Trophoblast cell (in vitro differentiated cells and primary cell): ENCODE data around the gene ERFL.

ENCODE experiments used
- DNase-seq, 2 donors: peaks; one replicate each; pipeline ENCODE4 v3.0.0-alpha.2; 2016
- H2AFZ ChIP-seq: 2 replicates; pipeline ENCODE4 v1.6.1; 2013; ENCODE audit warnings: low read length, moderate library complexity, mild to moderate bottlenecking; ENCODE audit not compliant: insufficient read depth, poor library complexity
- H2AK5ac ChIP-seq: 2 replicates; pipeline ENCODE4 v1.6.1; 2013; ENCODE audit warnings: mild to moderate bottlenecking, low read length
- H2BK120ac ChIP-seq: 2 replicates; pipeline ENCODE4 v1.6.1; 2013; ENCODE audit warnings: low read length, mild to moderate bottlenecking, moderate library complexity; ENCODE audit not compliant: insufficient read depth, poor library complexity
- H2BK12ac ChIP-seq: 2 replicates; pipeline ENCODE4 v1.6.1; 2013; ENCODE audit warnings: mild to moderate bottlenecking, low read length, moderate library complexity
- H2BK5ac ChIP-seq: 2 replicates; pipeline ENCODE4 v1.6.1; 2013; ENCODE audit warnings: low read length, low read depth, moderate library complexity, mild to moderate bottlenecking; ENCODE audit not compliant: poor library complexity
- H3K14ac ChIP-seq: 2 replicates; pipeline ENCODE4 v1.6.1; 2013; ENCODE audit warnings: mild to moderate bottlenecking, low read length
- H3K18ac ChIP-seq: 2 replicates; pipeline ENCODE4 v1.6.1; 2013; ENCODE audit warnings: mild to moderate bottlenecking, low read length
- H3K23ac ChIP-seq: 2 replicates; pipeline ENCODE4 v1.6.1; 2013; ENCODE audit warnings: low read length
- H3K27ac ChIP-seq: 2 replicates; pipeline ENCODE4 v1.5.1; 2013; ENCODE audit warnings: low read depth, mild to moderate bottlenecking, inconsistent platforms, low read length, moderate library complexity
- H3K27me3 ChIP-seq: 2 replicates; pipeline ENCODE4 v1.6.1; 2013; ENCODE audit warnings: inconsistent platforms, mild to moderate bottlenecking, low read length, moderate library complexity; ENCODE audit not compliant: insufficient read depth
- H3K36me3 ChIP-seq, 2 experiments: 1 replicate in 1 of 2; 2 replicates in 1 of 2; pipeline ENCODE4 v1.6.1; 2013; ENCODE audit warnings: low read length in 2 of 2, mild to moderate bottlenecking in 2 of 2, moderate library complexity in 1 of 2; ENCODE audit not compliant: insufficient read depth in 2 of 2, control insufficient read depth in 1 of 2
- H3K4ac ChIP-seq: 2 replicates; pipeline ENCODE4 v1.6.1; 2013; ENCODE audit warnings: low read depth, mild to moderate bottlenecking, low read length, moderate library complexity
- H3K4me1 ChIP-seq, 2 experiments: 1 replicate in 1 of 2; 2 replicates in 1 of 2; pipeline ENCODE4 v1.6.1; 2013; ENCODE audit warnings: low read length in 2 of 2, mild to moderate bottlenecking in 2 of 2, moderate library complexity in 1 of 2; ENCODE audit not compliant: insufficient read depth in 2 of 2, control insufficient read depth in 1 of 2
- H3K4me2 ChIP-seq: 2 replicates; pipeline ENCODE4 v1.6.1; 2013; ENCODE audit warnings: inconsistent platforms, mild to moderate bottlenecking, low read length, moderate library complexity
- H3K4me3 ChIP-seq: 2 replicates; pipeline ENCODE4 v1.5.1; 2013; ENCODE audit warnings: mild to moderate bottlenecking, low read depth, low read length, inconsistent platforms
- H3K79me1 ChIP-seq: one replicate; pipeline ENCODE4 v1.6.1; 2013; ENCODE audit warnings: low read length
- H3K79me2 ChIP-seq: 2 replicates; pipeline ENCODE4 v1.6.1; 2013; ENCODE audit warnings: low read length, mild to moderate bottlenecking; ENCODE audit not compliant: control insufficient read depth, insufficient read depth, poor library complexity
- H3K9ac ChIP-seq: 2 replicates; pipeline ENCODE4 v1.6.1; 2013; ENCODE audit warnings: mild to moderate bottlenecking, low read length
- H3K9me3 ChIP-seq: 2 replicates; pipeline ENCODE4 v1.6.1; 2013; ENCODE audit warnings: low read depth, mild to moderate bottlenecking, control low read depth, inconsistent platforms, low read length; ENCODE audit not compliant: insufficient read depth
- H4K12ac ChIP-seq: 2 replicates; pipeline ENCODE4 v1.6.1; 2013; ENCODE audit warnings: low read depth, mild to moderate bottlenecking, low read length, moderate library complexity
- H4K8ac ChIP-seq: 2 replicates; pipeline ENCODE4 v1.6.1; 2013; ENCODE audit warnings: low read depth, mild to moderate bottlenecking, low read length, moderate library complexity
- H4K91ac ChIP-seq: one replicate; pipeline ENCODE4 v1.6.1; 2013; ENCODE audit warnings: low read depth, mild to moderate bottlenecking, low read length, moderate library complexity
- WGBS: extraction: QIAGEN DNeasy Blood & Tissue Kit; methylation state at CpG from one replicate; pipeline ENCODE4 v1.1.7; 2013; ENCODE audit warnings: missing lambda C conversion rate; ENCODE audit not compliant: insufficient read length, insufficient coverage; ENCODE audit errors: extremely low coverage; 5-methylcytosine and 5-hydroxymethylcytosine counted together

ERFL gene

DNA sequence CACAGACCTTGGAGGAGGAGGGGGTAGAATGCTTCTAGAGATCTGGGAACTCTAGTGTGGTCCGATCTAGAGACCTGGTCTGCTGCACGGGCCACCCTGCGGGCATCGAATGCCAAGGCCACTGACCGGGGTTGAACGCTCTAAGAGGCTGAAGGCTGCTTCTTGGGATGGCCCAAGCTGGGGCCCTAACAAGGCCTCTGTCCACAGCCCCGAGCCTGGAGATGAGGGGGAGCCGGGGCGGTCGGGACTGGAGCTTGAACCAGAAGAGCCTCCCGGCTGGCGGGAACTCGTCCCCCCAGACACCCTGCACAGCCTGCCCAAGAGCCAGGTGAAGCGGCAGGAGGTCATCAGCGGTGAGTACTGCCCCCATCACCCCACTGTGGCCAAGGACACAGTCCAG, 30.0 kb downstream of the ERFL start:
- H3K9me3 ChIP-seq, result no peaks in the 10 kb centered on the region
- WGBS, result no CpG with 5 or more reads among the region's 15 CpGs
- no peak overlapping the region for H4K8ac ChIP-seq
- no peak overlapping the region for H3K4me2 ChIP-seq
- no peak for DNase-seq
- H3K27ac ChIP-seq, result no peak overlapping the region
- H2BK12ac ChIP-seq, result no peak overlapping the region
- H3K4me1 ChIP-seq, result no peaks in the 10 kb centered on the region
- H3K14ac ChIP-seq, result no peak overlapping the region
- no peak overlapping the region for H3K4me3 ChIP-seq
- no peaks in the 10 kb centered on the region for H3K79me1 ChIP-seq
- no peak overlapping the region for H3K18ac ChIP-seq
- H2AK5ac ChIP-seq, result no peak overlapping the region
- H4K91ac ChIP-seq, result no peak overlapping the region
- H3K36me3 ChIP-seq, result peaks cover 66 to 69% of the 10 kb centered on the region in 2 experiments
- H3K27me3 ChIP-seq, result no peaks in the 10 kb centered on the region
- no peak overlapping the region for H3K9ac ChIP-seq
- no peaks in the 10 kb centered on the region for H3K79me2 ChIP-seq
- H2BK120ac ChIP-seq, result no peak overlapping the region
- H2BK5ac ChIP-seq, result no peak overlapping the region
- H2AFZ ChIP-seq, result no peak overlapping the region
- H3K23ac ChIP-seq, result no peak overlapping the region
- H4K12ac ChIP-seq, result no peak overlapping the region
- H3K4ac ChIP-seq, result no peak overlapping the region

DNA sequence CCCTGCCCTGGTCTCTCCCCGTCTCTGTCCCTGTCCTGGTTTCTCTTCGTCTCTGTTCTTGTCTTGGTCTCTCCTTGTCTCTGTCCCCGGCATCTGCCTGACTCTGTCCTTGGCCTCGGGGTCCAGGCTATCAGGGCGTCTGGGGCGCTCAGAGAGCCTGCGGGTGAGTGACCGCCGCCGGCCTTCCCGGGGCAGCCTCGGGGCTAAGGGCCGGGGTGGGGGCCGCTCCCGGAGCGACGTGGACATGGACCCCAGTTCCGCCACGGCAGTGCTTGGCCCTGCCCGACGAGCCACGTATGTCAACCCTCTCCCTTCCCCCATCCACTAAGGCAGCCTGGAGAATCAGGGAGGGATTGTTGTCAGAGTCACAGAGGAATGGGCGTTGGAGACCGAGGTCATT, 30.4 kb downstream of the ERFL start:
- Histone ChIP-seq H2BK5ac (no peak overlapping the region), H3K4me2 (no peak overlapping the region), H2AK5ac (no peak overlapping the region), H3K79me1 (no peaks in the 10 kb centered on the region), H3K9me3 (no peaks in the 10 kb centered on the region), H3K79me2 (no peaks in the 10 kb centered on the region), H3K4me1 (no peaks in the 10 kb centered on the region), H3K27ac (no peak overlapping the region), H2BK120ac (no peak overlapping the region), H4K91ac (no peak overlapping the region), H2BK12ac (no peak overlapping the region), H4K8ac (no peak overlapping the region), H3K18ac (no peak overlapping the region), H3K4ac (no peak overlapping the region), H3K36me3 (peaks cover 65% of the 10 kb centered on the region in 2 experiments), H3K23ac (no peak overlapping the region), H3K9ac (no peak overlapping the region), H3K14ac (no peak overlapping the region), H3K27me3 (no peaks in the 10 kb centered on the region), H3K4me3 (no peak overlapping the region), H2AFZ (no peak overlapping the region), H4K12ac (no peak overlapping the region)
- no peak for DNase-seq
- no CpG with 5 or more reads among the region's 24 CpGs for WGBS

DNA sequence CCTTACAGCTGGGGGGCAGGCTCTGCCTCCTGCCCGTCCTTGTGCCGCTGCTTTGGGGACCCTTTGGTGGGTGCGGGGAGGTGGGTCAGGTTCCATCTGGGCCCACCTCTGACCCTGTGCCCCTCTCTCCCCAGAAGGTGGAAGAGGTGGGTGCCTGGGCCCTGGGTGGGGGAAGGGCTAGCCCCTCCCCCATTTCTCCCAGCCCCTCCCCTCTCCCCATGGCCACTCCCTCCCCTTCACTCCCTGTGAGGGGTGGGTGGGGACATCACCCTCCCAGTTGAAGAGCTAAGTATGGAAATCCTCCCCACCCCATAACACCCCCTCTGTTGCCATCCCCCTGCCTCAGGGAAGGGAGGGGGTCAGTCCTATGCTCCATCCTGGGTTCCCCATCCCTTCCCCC, 31.1 kb downstream of the ERFL start:
- H3K4me1 ChIP-seq, result no peaks in the 10 kb centered on the region
- H3K36me3 ChIP-seq, result peaks cover 64 to 65% of the 10 kb centered on the region in 2 experiments
- no peak overlapping the region for H3K4ac ChIP-seq
- no peak overlapping the region for H4K91ac ChIP-seq
- H3K9me3 ChIP-seq, result no peaks in the 10 kb centered on the region
- H2BK12ac ChIP-seq, result no peak overlapping the region
- no peak overlapping the region for H4K8ac ChIP-seq
- no peak overlapping the region for H4K12ac ChIP-seq
- no peak overlapping the region for H2BK120ac ChIP-seq
- WGBS, result no CpG with 5 or more reads among the region's 3 CpGs
- no peak overlapping the region for H3K27ac ChIP-seq
- H3K23ac ChIP-seq, result no peak overlapping the region
- no peaks in the 10 kb centered on the region for H3K79me1 ChIP-seq
- H3K9ac ChIP-seq, result no peak overlapping the region
- H2AK5ac ChIP-seq, result no peak overlapping the region
- no peak overlapping the region for H2AFZ ChIP-seq
- no peaks in the 10 kb centered on the region for H3K27me3 ChIP-seq
- no peak overlapping the region for H3K4me2 ChIP-seq
- H2BK5ac ChIP-seq, result no peak overlapping the region
- H3K79me2 ChIP-seq, result no peaks in the 10 kb centered on the region
- H3K4me3 ChIP-seq, result no peak overlapping the region
- no peak for DNase-seq
- no peak overlapping the region for H3K14ac ChIP-seq
- H3K18ac ChIP-seq, result no peak overlapping the region

DNA sequence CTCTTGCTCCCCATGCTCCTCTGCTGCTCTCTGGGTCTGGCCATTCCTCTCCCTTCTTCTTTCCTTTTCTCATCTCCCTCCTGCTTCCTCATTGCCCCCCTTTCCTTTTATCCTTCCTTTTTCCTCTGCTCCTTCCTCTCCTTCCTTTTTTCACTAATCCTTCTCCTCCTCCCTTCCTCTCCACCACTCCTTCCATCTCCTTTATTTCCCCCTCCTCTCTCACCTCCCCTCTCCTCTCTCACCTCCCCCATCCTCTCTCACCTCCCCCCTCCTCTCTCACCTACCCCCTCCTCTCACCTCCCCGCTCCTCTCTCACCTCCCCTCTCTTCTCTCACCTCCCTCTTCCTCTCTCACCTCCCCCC, 31.7 kb downstream of the ERFL start:
- no peak for DNase-seq
- Histone ChIP-seq H3K4me2 (no peak overlapping the region), H3K4ac (no peak overlapping the region), H3K14ac (no peak overlapping the region), H3K36me3 (peaks cover 62 to 65% of the 10 kb centered on the region in 2 experiments), H4K12ac (no peak overlapping the region), H3K18ac (no peak overlapping the region), H3K9ac (no peak overlapping the region), H3K79me1 (no peaks in the 10 kb centered on the region), H3K27ac (no peak overlapping the region), H3K27me3 (no peaks in the 10 kb centered on the region), H3K23ac (no peak overlapping the region), H2AK5ac (no peak overlapping the region), H3K9me3 (no peaks in the 10 kb centered on the region), H4K91ac (no peak overlapping the region), H3K4me1 (no peaks in the 10 kb centered on the region), H3K79me2 (no peaks in the 10 kb centered on the region), H2BK12ac (no peak overlapping the region), H2BK120ac (no peak overlapping the region), H4K8ac (no peak overlapping the region), H2AFZ (no peak overlapping the region), H3K4me3 (no peak overlapping the region), H2BK5ac (no peak overlapping the region)
- WGBS, result 91% methylated on average over 1 of the region's 1 CpG
